Measurements from ENCODE around the gene PRB3. TPM values are rescaled to one million over a fixed set of nuclear protein-coding genes. Genes with fewer than 3 reads are reported as not detected.

Gene PRB3
- total RNA-seq, result not detected

DNA sequence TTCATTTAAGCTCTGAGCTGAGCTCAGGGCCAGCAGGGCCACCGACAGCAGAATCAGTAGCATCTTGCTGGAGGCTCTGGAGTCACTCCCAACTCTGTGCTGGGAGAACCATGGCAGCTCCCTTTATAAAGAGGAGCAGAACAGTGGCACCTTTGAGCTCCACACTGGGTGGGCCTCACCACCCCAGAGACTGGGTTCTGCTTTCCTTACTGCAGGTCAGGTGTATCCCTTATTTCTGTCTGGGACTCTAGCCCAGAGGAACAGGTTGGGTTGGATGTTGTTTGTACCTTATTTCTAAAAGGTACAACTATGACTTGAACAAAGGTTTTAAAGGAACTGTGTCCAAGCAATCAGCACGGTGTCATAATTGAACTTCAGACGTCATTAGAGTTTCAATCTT lies at the start of gene PRB3:
TSS of gene PRB3 (minus strand) at position 101 of the 400 bp plus-strand sequence. CDS start at position 63, 38 bp downstream.
- Mint-ChIP-seq H3K9me3 (no peaks in the 10 kb centered on the region), H3K27me3 (ENCODE audit: low read depth) (no peaks in the 10 kb centered on the region), H3K4me3 (no peak within 1 kb of the TSS), H3K4me1 (ENCODE audit: low read depth) (no peaks in the 10 kb centered on the region), H3K27ac (no peak within 1 kb of the TSS), H3K36me3 (ENCODE audit: insufficient read depth in 2 of 2) (no peaks in the 10 kb centered on the region)
- no peak for DNase-seq
- ATAC-seq (replicated peaks in 1 of 2), result no peak

DNA sequence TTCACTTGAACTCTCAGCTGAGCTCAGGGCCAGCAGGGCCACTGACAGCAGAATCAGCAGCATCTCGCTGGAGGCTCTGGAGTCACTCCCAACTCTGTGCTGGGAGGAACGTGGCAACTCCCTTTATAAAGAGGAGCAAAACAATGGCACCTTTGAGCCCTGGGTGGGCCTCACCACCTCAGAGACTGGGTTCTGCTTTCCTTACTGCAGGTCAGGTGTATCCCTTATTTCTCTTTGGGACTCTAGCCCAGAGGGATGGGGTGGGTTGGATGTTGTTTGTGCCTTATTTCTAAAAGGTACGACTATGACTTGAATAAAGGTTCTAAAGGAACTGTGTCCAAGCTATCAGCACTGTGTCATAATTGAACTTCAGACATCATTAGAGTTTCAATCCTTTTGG lies 40.8 kb upstream of the PRB3 start, which contains the start of gene PRB4:
TSS of gene PRB4 (minus strand) at position 101 of the 400 bp plus-strand sequence. CDS start at position 63, 38 bp downstream.
- H3K9me3 Mint-ChIP-seq, result peaks cover 6 to 7% of the 10 kb centered on the region in 2 donors
- ATAC-seq (replicated peaks in 1 of 2), result no peak
- H3K4me3 Mint-ChIP-seq, result no peak within 1 kb of the TSS

DNA sequence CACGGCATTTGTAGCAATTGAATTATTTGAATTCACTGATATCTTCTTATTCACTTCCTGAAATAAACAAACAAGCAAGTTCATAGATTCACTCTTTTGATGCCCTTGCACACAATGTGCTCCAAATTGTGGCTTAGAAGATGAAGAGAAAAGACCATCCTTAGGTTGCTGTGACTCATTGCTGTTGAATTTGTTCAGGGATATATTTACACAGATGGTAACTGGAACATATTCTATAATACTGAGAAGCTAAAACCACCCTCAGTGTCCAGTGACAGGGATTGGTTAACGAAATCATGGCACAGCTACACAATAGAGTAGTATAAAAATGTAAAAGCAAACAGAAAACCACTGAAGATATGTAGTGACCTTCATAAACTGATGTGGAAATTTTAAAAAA lies 37.6 kb upstream of the PRB3 start:
- Mint-ChIP-seq H3K27me3 (ENCODE audit: low read depth) (no peaks in the 10 kb centered on the region), H3K4me3 (no peak overlapping the region), H3K27ac (no peak overlapping the region), H3K36me3 (ENCODE audit: insufficient read depth in 2 of 2) (peaks cover 0 to 2% of the 10 kb centered on the region in 2 donors), H3K4me1 (ENCODE audit: low read depth) (no peaks in the 10 kb centered on the region), H3K9me3 (peaks cover 5 to 8% of the 10 kb centered on the region in 2 donors)
- no peak for DNase-seq
- no peak for ATAC-seq (replicated peaks in 1 of 2)

More for the DNA sequence above, 40.8 kb upstream of the PRB3 start, which contains the start of gene PRB4:
- no peak for DNase-seq
- H3K27ac Mint-ChIP-seq, result no peak within 1 kb of the TSS
- no peaks in the 10 kb centered on the region for H3K27me3 Mint-ChIP-seq (ENCODE audit: low read depth)
- peaks cover under 1 to 4% of the 10 kb centered on the region in 2 donors for H3K36me3 Mint-ChIP-seq (ENCODE audit: insufficient read depth in 2 of 2)
- H3K4me1 Mint-ChIP-seq (ENCODE audit: low read depth), result no peaks in the 10 kb centered on the region

DNA sequence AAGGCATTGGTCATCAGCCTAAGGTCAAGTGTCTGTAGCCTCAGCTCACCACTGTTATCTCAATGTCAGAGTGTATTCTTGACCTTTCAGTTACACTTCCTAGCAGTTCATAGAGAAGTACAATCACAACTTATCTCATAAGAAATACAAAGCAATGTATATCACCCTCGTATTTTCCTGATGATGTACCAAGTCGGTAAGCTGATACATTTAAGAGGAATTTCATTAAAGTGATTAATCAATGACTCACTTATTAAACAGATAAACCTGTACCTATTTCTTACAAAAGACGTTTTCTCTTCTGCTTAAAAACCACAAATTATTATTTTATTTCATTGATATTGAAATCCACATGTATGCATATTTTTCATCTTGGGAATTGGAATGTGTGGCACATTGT lies 3.9 kb upstream of the PRB3 start:
- DNase-seq (no peak), ATAC-seq (replicated peaks in 1 of 2) (no peak)
- Mint-ChIP-seq H3K9me3 (no peaks in the 10 kb centered on the region), H3K4me3 (no peak overlapping the region), H3K4me1 (ENCODE audit: low read depth) (no peaks in the 10 kb centered on the region), H3K36me3 (ENCODE audit: insufficient read depth in 2 of 2) (no peaks in the 10 kb centered on the region), H3K27me3 (ENCODE audit: low read depth) (no peaks in the 10 kb centered on the region), H3K27ac (no peak overlapping the region)

DNA sequence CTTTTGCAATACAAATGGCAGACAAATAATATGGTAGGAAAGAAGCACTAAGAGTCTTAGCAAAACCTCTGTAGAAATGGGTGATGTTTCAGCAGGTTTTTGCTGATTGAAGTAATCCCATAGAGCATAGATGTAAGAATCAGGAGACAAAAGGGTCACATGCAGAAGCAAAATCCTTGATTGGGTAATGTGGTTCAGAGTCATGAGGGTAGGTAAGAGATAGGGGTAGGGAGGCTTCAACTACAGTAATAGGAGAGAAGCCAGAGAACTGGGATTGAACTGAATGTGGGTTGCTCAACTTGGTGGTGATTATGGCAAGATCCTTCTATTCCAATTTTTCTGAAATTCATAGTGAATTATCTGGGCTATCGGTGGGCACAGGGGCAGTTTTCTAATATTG lies 5.0 kb downstream of the PRB3 start:
- no peak overlapping the region for H3K27ac Mint-ChIP-seq
- ATAC-seq (replicated peaks in 1 of 2), result no peak
- no peak overlapping the region for H3K4me3 Mint-ChIP-seq

DNA sequence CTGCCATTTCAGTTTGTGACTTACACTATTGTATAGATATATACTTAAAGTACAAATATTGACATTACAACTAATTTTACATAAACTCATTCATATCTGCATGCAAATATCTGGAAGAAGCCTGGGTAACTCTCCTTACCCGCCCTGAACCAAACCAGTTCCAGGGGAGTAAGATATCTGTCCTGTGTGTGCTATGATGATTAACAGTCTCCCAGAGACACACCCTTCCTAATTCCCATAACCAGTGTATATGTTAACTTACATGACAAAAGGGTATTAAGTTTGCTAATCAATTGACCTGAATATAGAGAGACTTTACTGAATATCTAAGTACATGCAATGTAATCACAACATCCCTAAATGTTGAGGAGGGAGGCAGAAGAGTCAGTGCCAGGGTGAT lies 23.0 kb downstream of the PRB3 start:
- Mint-ChIP-seq H3K4me1 (ENCODE audit: low read depth) (no peaks in the 10 kb centered on the region), H3K4me3 (no peak overlapping the region), H3K36me3 (ENCODE audit: insufficient read depth in 2 of 2) (no peaks in the 10 kb centered on the region), H3K27me3 (ENCODE audit: low read depth) (no peaks in the 10 kb centered on the region), H3K27ac (no peak overlapping the region), H3K9me3 (peaks cover 0 to 4% of the 10 kb centered on the region in 2 donors)
- DNase-seq, result no peak
- no peak for ATAC-seq (replicated peaks in 1 of 2)

More for the DNA sequence above, 5.0 kb downstream of the PRB3 start:
- no peak for DNase-seq
- peaks cover 3 to 7% of the 10 kb centered on the region in 2 donors for H3K36me3 Mint-ChIP-seq (ENCODE audit: insufficient read depth in 2 of 2)
- no peaks in the 10 kb centered on the region for H3K27me3 Mint-ChIP-seq (ENCODE audit: low read depth)
- H3K4me1 Mint-ChIP-seq (ENCODE audit: low read depth), result no peaks in the 10 kb centered on the region
- H3K9me3 Mint-ChIP-seq, result peaks cover 9 to 15% of the 10 kb centered on the region in 2 donors

DNA sequence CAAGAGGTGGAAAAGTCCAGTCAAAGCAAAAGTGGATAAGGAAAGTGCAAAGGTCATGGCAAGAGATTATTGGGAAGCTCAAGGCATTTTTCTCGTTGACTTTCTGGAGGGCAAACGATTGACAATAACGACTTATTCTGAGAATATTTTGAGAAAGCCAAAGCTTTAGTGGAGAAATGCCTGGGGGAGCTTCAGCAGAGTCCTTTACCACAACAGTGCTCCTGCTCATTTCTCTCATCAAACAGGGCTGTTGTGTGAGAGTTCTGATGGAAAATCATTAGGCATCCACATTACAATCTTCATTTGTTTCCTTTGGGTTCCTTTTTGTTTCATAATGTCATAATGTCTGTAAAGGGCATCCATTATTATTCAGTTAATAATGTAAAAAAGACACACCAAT lies 26.9 kb downstream of the PRB3 start:
- Mint-ChIP-seq H3K27ac (no peak overlapping the region), H3K27me3 (ENCODE audit: low read depth) (no peaks in the 10 kb centered on the region), H3K4me3 (no peak overlapping the region), H3K4me1 (ENCODE audit: low read depth) (no peaks in the 10 kb centered on the region), H3K9me3 (peaks cover 0 to 1% of the 10 kb centered on the region in 2 donors), H3K36me3 (ENCODE audit: insufficient read depth in 2 of 2) (peaks cover 0 to 1% of the 10 kb centered on the region in 2 donors)
- ATAC-seq (replicated peaks in 1 of 2) (no peak), DNase-seq (no peak)

DNA sequence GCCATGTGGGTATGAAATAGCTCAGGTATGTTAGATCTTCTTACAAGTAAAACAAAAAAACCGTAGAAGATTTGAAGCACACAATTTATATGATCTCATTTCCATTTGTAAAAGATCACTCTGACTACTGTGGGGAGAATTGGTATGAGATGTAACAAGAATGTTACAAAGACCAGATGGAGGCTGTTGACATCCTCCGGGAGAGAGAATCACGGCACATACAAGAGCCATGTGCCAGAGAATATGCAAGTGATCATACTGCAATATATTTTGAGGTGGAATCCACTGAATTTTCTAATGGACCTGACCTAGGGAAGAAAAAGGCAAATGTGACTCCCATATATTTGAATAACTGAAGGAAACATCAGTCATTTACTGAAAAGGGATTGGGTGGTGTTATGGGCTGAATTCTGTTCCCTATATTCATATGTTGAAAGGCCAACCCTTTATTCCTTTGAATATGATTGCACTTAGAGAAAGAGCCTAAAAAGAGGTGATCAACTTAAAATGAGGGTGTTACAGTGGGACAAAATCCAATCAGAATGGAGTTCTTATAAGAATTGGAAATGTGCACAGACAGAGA lies 29.1 kb downstream of the PRB3 start:
- no peaks in the 10 kb centered on the region for H3K4me1 Mint-ChIP-seq (ENCODE audit: low read depth)
- ATAC-seq (replicated peaks in 1 of 2) (no peak), DNase-seq (no peak)
- no peaks in the 10 kb centered on the region for H3K9me3 Mint-ChIP-seq
- H3K27ac Mint-ChIP-seq, result no peak overlapping the region
- peaks cover 0 to 3% of the 10 kb centered on the region in 2 donors for H3K36me3 Mint-ChIP-seq (ENCODE audit: insufficient read depth in 2 of 2)
- H3K27me3 Mint-ChIP-seq (ENCODE audit: low read depth), result no peaks in the 10 kb centered on the region
- H3K4me3 Mint-ChIP-seq, result no peak overlapping the region

DNA sequence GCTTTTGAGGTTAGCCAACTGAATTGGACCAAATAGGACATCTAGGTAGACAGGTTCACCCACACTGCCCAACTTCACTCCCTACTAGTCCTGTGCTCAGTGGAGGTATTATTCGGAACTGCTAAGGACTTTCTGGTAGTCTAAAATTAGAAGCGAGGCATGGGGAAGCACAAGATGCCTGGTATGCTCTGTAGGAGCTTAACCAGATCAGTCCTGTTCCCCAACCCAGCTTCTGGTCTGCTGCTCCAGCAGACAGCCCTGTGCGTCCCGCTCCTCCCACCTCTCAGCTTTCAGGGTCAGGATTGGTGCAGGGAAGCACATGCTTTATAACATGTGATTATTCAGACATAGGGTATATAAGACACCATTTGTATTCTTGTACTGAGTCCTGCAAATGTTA lies 31.2 kb downstream of the PRB3 start:
- Mint-ChIP-seq H3K4me1 (ENCODE audit: low read depth) (no peaks in the 10 kb centered on the region), H3K36me3 (ENCODE audit: insufficient read depth in 2 of 2) (peaks cover 0 to 3% of the 10 kb centered on the region in 2 donors), H3K27ac (no peak overlapping the region), H3K9me3 (no peaks in the 10 kb centered on the region), H3K27me3 (ENCODE audit: low read depth) (no peaks in the 10 kb centered on the region), H3K4me3 (no peak overlapping the region)
- DNase-seq (no peak), ATAC-seq (replicated peaks in 1 of 2) (no peak)

DNA sequence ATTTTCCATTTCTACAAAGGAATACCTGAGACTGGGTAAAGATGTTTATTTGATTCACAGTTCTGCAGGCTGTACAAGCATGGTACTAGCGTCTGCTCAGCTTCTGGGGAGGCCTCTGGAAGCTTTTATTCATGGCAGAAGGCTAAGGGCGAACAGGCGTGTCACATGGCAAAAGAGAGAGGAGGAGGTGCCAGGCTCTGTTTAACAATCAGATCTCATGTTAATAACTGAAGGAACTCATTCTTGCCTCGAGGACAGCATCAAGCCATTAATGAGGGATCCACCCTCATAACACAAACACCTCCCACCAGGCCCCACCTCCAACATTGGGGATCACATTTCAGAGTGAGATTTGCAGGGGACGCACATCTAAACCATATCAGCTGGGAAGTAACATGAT lies 36.0 kb downstream of the PRB3 start:
- DNase-seq, result no peak
- no peak for ATAC-seq (replicated peaks in 1 of 2)
- Mint-ChIP-seq H3K27ac (no peak overlapping the region), H3K9me3 (no peaks in the 10 kb centered on the region), H3K4me1 (ENCODE audit: low read depth) (no peaks in the 10 kb centered on the region), H3K27me3 (ENCODE audit: low read depth) (no peaks in the 10 kb centered on the region), H3K4me3 (no peak overlapping the region), H3K36me3 (ENCODE audit: insufficient read depth in 2 of 2) (peaks cover 0 to 2% of the 10 kb centered on the region in 2 donors)

DNA sequence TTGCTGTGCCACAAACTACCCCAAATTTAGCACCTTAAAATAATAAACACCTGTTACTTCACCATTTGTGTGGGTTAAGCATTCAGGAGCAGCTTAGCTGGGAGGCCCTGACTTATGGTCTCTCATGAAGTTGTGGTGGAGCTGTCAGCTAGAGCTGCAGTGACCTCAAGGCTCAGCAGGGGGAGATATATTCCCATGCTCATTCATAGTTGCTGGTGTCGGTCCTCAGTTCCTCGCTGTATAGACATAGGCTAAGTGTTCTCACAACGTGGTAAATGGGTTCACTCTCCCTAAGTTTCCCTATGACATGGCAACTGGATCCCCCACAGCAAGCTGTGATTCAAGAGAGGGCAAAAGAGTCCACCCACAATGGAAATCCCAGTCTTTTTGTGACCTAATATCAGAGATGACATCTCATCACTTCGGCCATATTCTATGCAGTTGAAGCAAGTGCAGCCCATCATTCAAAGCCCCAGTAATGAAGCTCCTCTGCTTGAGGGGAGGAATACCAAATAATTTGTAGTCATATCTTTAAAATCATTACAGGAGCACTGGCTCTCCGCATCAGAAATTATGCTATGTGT lies 41.1 kb downstream of the PRB3 start:
- H3K9me3 Mint-ChIP-seq, result no peaks in the 10 kb centered on the region
- H3K27me3 Mint-ChIP-seq (ENCODE audit: low read depth), result no peaks in the 10 kb centered on the region
- DNase-seq, result peak; percentile 27 to 34
- no peaks in the 10 kb centered on the region for H3K4me1 Mint-ChIP-seq (ENCODE audit: low read depth)
- peak; percentile 61 to 62 for ATAC-seq (replicated peaks in 1 of 2)
- H3K4me3 Mint-ChIP-seq, result no peak overlapping the region
- H3K36me3 Mint-ChIP-seq (ENCODE audit: insufficient read depth in 2 of 2), result no peaks in the 10 kb centered on the region
- H3K27ac Mint-ChIP-seq, result no peak overlapping the region

DNA sequence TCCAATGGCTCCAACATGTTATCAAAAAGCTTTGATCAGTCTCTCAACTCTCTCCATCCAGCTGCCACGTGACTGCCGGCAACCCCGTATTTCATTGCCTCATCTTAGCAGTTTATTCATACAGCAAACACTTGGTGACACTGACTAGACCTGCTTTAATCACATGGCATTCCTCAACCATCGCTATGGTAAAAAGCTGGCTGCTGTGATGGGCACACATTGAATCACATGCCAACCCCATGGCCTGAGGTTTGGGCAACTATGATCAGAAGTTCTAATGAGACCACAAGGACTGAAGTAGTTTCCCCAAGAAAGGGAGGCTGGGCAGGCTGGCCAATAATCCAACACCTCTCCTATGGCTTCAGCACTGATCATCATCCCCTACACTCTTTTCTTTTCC lies 42.1 kb downstream of the PRB3 start:
- Mint-ChIP-seq H3K4me1 (ENCODE audit: low read depth) (no peaks in the 10 kb centered on the region), H3K4me3 (no peak overlapping the region), H3K9me3 (peaks cover 0 to 3% of the 10 kb centered on the region in 2 donors), H3K27ac (no peak overlapping the region), H3K36me3 (ENCODE audit: insufficient read depth in 2 of 2) (no peaks in the 10 kb centered on the region), H3K27me3 (ENCODE audit: low read depth) (no peaks in the 10 kb centered on the region)
- DNase-seq, result no peak
- ATAC-seq (replicated peaks in 1 of 2), result no peak
